ENCODE data around the gene ZNF254.

DNA sequence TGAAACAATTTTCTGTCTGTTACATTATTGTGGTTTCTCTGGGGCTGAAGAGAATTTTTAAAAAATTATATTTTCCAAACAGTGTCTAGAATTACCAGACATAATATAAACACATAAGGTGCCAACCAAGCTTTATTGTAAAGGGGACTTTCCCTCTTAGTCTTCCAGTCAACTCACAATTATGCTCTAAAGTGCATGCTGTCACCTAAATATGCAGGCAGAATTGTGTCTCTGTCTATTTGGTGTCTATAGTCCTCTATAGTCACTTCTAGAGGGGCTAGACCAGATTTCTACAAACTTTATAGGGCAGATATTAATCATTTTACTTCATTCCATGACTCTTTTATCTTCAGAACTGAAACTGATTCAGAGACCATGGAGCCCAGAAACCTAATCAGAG is 12.8 kb downstream of the ZNF254 start:
- TF ChIP-seq POLR2A (IDR thresholded peaks at IDR 0.05; ENCODE audit: extremely low read depth, insufficient read length) (no peak), MYC (IDR thresholded peaks at IDR 0.05; ENCODE audit: low read depth, low read length) (no peak)
- TF ChIP-seq, protein P1, sequence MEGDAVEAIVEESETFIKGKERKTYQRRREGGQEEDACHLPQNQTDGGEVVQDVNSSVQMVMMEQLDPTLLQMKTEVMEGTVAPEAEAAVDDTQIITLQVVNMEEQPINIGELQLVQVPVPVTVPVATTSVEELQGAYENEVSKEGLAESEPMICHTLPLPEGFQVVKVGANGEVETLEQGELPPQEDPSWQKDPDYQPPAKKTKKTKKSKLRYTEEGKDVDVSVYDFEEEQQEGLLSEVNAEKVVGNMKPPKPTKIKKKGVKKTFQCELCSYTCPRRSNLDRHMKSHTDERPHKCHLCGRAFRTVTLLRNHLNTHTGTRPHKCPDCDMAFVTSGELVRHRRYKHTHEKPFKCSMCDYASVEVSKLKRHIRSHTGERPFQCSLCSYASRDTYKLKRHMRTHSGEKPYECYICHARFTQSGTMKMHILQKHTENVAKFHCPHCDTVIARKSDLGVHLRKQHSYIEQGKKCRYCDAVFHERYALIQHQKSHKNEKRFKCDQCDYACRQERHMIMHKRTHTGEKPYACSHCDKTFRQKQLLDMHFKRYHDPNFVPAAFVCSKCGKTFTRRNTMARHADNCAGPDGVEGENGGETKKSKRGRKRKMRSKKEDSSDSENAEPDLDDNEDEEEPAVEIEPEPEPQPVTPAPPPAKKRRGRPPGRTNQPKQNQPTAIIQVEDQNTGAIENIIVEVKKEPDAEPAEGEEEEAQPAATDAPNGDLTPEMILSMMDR (IDR thresholded peaks at IDR 0.05; ENCODE audit: low read depth, low read length) = no peak
- TF ChIP-seq, protein P2, sequence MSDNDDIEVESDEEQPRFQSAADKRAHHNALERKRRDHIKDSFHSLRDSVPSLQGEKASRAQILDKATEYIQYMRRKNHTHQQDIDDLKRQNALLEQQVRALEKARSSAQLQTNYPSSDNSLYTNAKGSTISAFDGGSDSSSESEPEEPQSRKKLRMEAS (IDR thresholded peaks at IDR 0.05; ENCODE audit: low read depth, low read length) = no peak

All from NB4 (cell line).